ENCODE measurements around the gene POPDC2.

The POPDC2 gene

DNA sequence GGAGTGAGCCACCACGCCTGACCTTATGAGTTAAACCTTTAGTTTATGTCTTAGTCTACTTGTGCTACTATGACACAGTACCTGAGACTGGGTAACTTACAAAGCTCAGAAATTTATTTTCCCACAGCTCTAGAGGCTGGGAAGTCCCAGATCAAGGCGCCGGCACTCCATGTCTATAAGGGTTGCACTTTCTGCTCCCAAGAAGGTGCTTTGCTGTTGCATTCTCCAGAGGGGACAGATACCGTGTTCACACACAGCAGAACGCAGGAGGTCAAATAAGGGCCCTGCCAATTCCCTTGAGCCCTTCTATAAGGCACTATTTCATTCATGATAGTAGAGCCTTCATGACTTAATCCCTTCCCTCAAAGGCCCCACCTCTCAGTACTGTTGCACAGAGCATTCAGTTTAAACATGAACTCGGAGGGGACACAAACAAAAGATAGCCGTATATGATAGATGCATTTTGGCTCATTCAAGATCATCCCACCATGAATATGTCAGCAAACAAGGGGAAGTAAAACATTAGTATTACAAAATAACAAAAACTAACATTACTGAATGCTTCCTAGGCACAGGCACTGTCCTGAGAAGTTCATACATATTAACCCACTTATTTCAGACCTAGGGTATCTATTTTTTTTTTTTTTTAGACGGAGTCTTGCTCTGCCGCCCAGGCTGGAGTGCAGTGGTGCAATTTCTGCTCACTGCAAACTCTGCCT is 36.2 kb downstream of the POPDC2 start:
- in situ Hi-C loops (cut with HindIII; ENCODE audit: low pct_ligation_motif_present, low sequenced_read_pairs), result no loop called here
- no peak for DNase-seq

GRCh38 chr3:119620899-119621298 is 39.5 kb downstream of the POPDC2 start:
- no peak overlapping the region for H3K27ac ChIP-seq
- TF ChIP-seq CTCF (IDR thresholded peaks at IDR 0.05; ENCODE audit: low read depth, low read length, missing control alignments), result no peak
- no peaks in the 10 kb centered on the region for H3K27me3 ChIP-seq (replicated peaks)
- no peaks in the 10 kb centered on the region for H3K36me3 ChIP-seq (replicated peaks)
- no peak overlapping the region for H3K4me3 ChIP-seq (ENCODE audit: low read depth, low read length)
- in situ Hi-C loops (cut with HindIII; ENCODE audit: low pct_ligation_motif_present, low sequenced_read_pairs), result no loop called here
- DNase-seq, result no peak

More for the DNA sequence above, 36.2 kb downstream of the POPDC2 start:
- H3K27me3 ChIP-seq (replicated peaks), result no peaks in the 10 kb centered on the region
- H3K27ac ChIP-seq, result no peak overlapping the region
- H3K36me3 ChIP-seq (replicated peaks), result no peaks in the 10 kb centered on the region
- no peak overlapping the region for H3K4me3 ChIP-seq (ENCODE audit: low read depth, low read length)
- TF ChIP-seq CTCF (IDR thresholded peaks at IDR 0.05; ENCODE audit: low read depth, low read length, missing control alignments), result no peak

DNA sequence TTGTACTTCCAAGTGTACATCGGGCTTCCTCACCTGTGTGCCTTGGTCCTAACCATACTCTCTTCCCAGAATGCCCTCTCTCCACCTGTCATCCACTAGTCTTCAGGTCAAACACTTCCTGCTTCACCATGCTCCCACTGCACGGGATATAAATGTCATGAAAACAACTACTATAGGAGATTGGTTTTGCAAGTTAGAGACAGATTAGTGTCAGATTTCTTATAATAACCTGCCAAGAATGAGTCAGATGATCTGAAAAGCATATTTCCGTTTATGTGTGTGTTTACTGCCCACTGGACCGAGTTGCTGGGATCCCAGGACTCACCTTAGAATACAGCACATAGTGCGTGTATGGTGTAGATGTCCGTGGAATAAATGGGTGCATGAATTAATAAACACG is 41.3 kb downstream of the POPDC2 start:
- DNase-seq, result no peak
- Histone ChIP-seq H3K27ac (no peak overlapping the region), H3K4me3 (ENCODE audit: low read depth, low read length) (no peak overlapping the region), H3K27me3 (replicated peaks) (no peaks in the 10 kb centered on the region), H3K36me3 (replicated peaks) (no peaks in the 10 kb centered on the region)
- TF ChIP-seq CTCF (IDR thresholded peaks at IDR 0.05; ENCODE audit: low read depth, low read length, missing control alignments), result no peak
- in situ Hi-C loops (cut with HindIII; ENCODE audit: low pct_ligation_motif_present, low sequenced_read_pairs), result no loop called here

DNA sequence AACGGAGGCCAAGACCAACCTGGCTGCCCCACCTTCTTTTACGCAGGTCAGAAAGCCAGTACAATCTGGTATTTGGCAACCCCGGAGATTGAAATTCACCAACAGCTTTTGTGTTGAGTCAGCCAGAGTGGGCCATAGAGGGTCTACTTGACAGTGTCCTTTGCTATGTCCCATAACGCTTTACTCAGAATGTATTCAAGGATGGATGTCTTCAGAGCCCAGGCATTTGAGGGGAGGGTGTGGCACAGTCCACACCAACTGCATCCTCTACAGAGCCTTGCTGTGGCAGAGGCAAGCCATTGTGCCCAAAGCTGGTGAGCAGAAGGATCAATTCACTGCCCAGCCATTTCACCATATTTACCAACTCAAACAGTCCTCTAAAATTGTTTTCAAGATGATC is 44.3 kb downstream of the POPDC2 start:
- no peak for DNase-seq
- no peak for TF ChIP-seq CTCF (IDR thresholded peaks at IDR 0.05; ENCODE audit: low read depth, low read length, missing control alignments)
- Histone ChIP-seq H3K27ac (no peak overlapping the region), H3K36me3 (replicated peaks) (no peaks in the 10 kb centered on the region), H3K27me3 (replicated peaks) (no peaks in the 10 kb centered on the region), H3K4me3 (ENCODE audit: low read depth, low read length) (no peak overlapping the region)
- in situ Hi-C loops (cut with HindIII; ENCODE audit: low pct_ligation_motif_present, low sequenced_read_pairs), result no loop called here

DNA sequence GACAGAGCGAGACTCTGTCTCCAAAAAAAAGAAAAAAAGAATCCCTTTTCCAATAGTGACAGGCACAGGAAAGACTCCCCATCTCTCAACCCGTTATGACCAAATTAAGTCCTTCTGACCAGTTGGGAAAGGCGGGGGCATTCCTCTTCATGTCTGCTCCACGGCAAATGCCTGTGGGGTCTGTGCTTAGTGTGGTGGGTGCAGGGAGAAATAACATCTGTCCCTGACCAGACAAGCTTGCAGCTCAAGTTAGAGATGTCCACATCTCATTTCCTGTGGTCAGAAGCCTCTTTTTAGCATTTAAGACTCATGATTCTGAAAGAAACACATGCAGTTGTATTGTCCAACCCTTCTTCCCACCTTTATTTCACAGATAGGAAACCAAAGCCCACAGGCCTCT is 46.5 kb downstream of the POPDC2 start:
- H3K4me3 ChIP-seq (ENCODE audit: low read depth, low read length), result no peak overlapping the region
- in situ Hi-C loops (cut with HindIII; ENCODE audit: low pct_ligation_motif_present, low sequenced_read_pairs), result no loop called here
- H3K27me3 ChIP-seq (replicated peaks), result no peaks in the 10 kb centered on the region
- no peak for DNase-seq
- H3K36me3 ChIP-seq (replicated peaks), result no peaks in the 10 kb centered on the region
- no peak overlapping the region for H3K27ac ChIP-seq
- TF ChIP-seq CTCF (IDR thresholded peaks at IDR 0.05; ENCODE audit: low read depth, low read length, missing control alignments), result no peak

DNA sequence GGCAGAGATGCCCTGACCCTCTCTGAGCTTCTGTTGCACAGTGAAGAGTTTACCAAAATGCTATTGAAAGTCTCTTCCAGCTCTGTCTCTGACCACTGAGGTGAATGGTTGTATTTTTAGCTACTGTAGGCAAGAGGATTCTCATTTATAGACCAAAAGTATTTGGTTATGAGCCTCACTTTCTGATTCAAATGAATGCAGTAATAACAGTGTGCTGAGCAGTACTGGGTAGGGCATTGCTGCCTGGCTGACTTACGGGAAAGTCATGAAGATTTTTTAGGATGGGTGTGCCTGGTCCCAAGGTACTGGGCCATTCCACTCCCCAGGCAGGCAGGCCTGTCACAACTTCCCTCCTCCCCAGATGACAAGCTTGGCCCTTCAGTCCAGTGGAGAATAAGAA is 47.2 kb downstream of the POPDC2 start:
- H3K36me3 ChIP-seq (replicated peaks), result no peaks in the 10 kb centered on the region
- H3K27ac ChIP-seq, result no peak overlapping the region
- in situ Hi-C loops (cut with HindIII; ENCODE audit: low pct_ligation_motif_present, low sequenced_read_pairs), result no loop called here
- no peak overlapping the region for H3K4me3 ChIP-seq (ENCODE audit: low read depth, low read length)
- no peaks in the 10 kb centered on the region for H3K27me3 ChIP-seq (replicated peaks)
- no peak for DNase-seq
- TF ChIP-seq CTCF (IDR thresholded peaks at IDR 0.05; ENCODE audit: low read depth, low read length, missing control alignments), result no peak

All from brain microvascular endothelial cell (primary cell).